GM21423 (cell line): Measurements from ENCODE around the gene EPN1.

Experiments used
- ATAC-seq: cut with Tn5 transposase; IDR thresholded peaks from one replicate; pipeline ENCODE4 v1.9.1; 2021; ENCODE audit warnings: mild to moderate bottlenecking, moderate library complexity; ENCODE audit not compliant: unreplicated experiment

The EPN1 gene

GRCh38 chr19:55691561-55692481, 16.8 kb downstream of the EPN1 start:
- no peak for ATAC-seq

GRCh38 chr19:55692681-55693081, 17.7 kb downstream of the EPN1 start:
- no peak for ATAC-seq

- ATAC-seq = no peak
Measured at GRCh38 chr19:55693336-55693974, 18.4 kb downstream of the EPN1 start.

GRCh38 chr19:55694241-55694655, 19.2 kb downstream of the EPN1 start:
- ATAC-seq = no peak

DNA sequence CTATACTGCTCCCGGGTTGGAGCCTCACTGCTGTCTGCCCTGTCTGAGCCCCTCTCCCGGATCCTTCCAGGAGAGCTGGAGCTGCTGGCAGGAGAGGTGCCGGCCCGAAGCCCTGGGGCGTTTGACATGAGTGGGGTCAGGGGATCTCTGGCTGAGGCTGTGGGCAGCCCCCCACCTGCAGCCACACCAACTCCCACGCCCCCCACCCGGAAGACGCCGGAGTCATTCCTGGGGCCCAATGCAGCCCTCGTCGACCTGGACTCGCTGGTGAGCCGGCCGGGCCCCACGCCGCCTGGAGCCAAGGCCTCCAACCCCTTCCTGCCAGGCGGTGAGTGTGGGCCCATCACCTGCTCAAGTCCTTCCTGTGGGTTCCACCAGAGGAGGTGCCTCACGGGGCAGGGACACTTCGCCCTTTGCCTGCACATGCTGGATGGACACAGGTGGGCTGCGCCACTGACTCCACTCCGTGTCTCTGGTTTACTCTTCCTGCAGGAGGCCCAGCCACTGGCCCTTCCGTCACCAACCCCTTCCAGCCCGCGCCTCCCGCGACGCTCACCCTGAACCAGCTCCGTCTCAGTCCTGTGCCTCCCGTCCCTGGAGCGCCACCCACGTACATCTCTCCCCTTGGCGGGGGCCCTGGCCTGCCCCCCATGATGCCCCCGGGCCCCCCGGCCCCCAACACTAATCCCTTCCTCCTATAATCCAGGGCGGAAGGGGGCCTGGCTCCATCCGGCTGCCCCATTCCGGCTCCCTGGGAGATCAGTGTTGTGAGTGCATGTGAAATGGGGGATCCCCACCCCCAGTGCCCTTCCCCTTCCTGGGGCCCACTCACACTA, 19.8 kb downstream of the EPN1 start:
- ATAC-seq = no peak

DNA sequence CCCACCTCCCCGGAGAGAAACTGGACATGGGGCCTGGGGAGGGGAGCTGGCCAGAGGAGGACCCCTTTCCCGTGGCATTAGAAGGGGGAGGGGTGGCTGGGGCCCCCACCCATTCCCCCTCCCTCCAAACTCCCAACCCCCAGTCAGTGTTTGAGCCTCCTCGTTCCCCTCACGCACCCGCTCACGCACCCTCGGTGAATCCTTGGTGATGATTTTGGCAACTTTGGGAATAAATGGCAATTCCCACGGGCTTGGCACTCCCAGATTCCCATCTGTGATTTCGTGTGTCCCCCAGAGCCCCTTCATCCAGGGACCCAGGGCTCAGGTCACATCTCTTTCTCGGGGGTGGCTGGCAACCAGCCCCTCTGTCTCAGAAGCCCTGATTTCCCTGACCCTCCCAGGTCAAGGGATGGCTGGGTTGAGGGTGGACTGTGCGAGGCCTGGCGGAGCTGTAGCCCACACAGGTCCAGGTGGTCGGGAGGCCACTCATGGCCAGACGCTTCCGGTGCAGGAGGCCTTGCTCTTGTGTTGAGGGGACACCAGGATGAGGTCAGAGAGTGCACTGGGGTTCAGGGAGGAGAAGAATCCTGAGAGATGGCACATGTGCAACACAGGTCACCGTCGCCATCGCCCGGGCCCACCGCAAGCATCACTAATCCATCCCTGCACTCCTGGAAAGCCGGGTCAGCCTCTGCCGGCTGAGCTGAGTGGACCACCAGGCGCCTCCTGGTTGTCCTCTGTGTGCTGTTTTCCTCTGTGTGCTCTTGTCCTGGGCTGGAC, 20.7 kb downstream of the EPN1 start:
- no peak for ATAC-seq

- ATAC-seq = no peak
Measured at GRCh38 chr19:55696301-55697068, 21.5 kb downstream of the EPN1 start.

DNA sequence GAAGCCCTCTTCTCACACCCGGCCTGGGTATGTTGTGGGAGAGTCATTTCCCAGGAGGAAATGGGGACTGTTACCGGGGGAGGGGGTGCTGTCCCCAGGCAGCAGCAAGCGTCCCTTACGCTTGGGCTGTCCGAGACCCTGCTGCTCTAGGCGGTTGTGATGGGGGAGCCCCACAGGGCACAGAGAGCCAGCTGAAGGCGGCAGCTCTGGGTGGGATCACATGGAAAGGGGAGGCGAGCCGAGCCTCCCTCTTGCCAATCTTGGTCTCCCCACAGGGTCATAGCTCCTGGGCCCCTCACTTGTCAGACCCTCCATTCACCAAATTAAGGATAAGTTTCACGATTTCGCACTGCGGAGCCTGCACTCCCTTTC, 22.0 kb downstream of the EPN1 start:
- ATAC-seq = no peak

GRCh38 chr19:55697698-55698097, 22.7 kb downstream of the EPN1 start:
- ATAC-seq = no peak

DNA sequence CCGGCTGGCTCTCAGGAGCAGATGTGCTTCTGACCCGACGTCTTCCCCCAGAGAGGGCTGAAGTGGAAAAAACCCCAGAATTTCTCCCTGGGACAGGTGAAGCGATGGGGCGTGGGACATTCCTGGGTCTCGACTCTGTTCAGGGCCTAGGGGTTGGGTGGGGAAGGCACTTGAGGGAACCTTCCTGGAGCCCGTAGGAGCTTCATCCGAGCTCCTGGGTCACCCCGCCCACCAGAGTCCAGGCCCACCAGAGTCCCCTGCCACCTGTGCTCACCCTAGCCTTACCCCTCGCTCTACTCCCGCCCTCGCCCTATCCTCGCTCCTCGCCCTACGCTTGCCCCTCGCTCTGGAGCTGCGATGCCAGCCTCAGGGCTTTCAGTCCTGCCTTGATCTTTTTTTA, 23.2 kb downstream of the EPN1 start:
- ATAC-seq = no peak

- ATAC-seq = no peak
Measured at GRCh38 chr19:55699221-55699620, 24.2 kb downstream of the EPN1 start.

DNA sequence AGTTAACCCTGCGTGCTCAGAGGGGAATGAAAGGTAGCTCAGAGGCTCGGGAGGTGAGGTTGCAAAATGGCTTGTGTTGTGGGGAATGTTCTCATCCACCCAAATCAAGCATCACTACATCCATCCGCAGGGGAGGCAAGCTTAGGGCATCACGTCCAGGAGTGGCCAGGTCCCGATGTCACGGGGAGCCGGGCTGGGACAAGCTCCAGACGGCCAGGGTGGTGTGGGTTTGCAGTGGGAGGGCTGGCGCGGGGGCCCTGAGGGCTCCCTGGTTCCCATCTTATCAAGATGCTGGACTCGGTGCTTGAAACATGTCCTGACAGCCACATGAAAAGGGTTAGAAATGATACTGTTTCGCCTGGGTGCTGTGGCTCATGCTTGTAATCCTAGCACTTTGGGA, 25.8 kb downstream of the EPN1 start:
- ATAC-seq = no peak

DNA sequence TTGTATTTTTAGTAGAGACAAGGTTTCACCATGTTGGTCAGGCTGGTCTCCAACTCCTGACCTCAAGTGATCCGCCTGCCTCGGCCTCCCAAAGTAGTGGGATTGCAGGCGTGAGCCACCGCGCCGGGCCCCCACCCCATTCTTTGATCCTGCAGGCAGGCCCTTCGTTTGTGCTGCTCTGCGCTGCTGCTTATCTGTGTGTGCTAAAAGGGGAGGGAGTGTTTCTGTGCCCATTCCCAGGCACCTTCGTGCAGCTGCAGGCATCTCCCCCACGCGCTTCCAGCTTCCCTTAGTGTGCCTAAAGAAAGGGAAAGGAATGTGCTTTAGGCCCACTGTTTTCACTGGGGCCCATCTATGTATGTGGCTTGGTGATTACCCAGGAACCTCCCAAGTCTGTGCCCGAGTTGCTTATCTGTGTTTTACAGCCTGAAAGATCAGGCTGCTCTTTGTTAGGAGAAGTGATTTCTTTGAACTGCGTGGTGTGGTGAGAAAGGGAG, 27.2 kb downstream of the EPN1 start:
- ATAC-seq = no peak

- ATAC-seq = no peak
Measured at GRCh38 chr19:55703790-55704215, 28.8 kb downstream of the EPN1 start.

DNA sequence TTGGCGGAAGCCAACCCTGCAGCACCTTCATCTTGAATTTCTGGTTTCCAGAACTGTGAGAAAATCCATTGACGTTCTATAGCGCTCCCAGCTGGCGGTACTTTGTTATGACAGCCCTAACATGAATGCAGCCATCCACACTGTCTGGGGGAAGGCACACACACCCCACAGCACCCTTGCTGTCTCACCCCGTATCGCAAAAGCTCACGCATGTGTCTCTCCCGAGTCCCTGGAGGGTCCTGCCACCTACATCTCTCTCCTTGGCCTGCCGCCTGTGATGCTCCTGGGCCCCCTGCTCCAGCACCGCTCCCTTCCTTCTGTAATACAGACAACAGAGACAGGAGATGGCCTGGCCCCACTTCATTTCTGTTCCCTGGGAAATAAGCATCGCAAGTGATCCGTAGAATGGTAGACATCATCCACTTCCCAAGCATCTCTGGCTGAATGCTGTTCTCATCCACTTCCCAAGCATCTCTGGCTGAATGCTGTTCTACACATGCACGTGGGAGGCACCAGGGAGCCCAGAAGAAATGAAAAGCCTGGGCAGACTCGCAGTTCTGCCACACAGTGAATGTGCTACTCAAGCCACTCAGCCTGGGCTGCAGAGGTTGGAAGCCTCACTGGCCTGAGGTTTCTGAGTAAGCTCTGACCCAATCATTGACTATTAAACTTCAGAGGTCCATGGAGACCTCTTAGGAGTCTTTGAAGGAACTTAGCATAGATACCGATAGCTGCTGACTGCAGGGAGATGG, 29.6 kb downstream of the EPN1 start:
- ATAC-seq = no peak

- no peak for ATAC-seq
Measured at GRCh38 chr19:55705972-55706371, 30.9 kb downstream of the EPN1 start.

- no peak for ATAC-seq
Measured at GRCh38 chr19:55711719-55712118, 36.7 kb downstream of the EPN1 start.

GRCh38 chr19:55712804-55713631, 38.0 kb downstream of the EPN1 start:
- no peak for ATAC-seq
